TTC549 (cell line): ENCODE measurements around the gene AMELX.

Source experiments
- FAIRE-seq: peaks from 2 replicates; lab custom pipeline; 2012; peaks lifted over from hg19 to GRCh38; lab: Jason Lieb, UNC

The AMELX gene

GRCh38 chrX:11293113-11293512, at the start of gene AMELX:
AMELX (plus strand) TSS chrX:11293413; CDS start chrX:11294789, 1,376 bp downstream.
- no peak for FAIRE-seq

- no peak for FAIRE-seq
Observed at GRCh38 chrX:11244636-11245035, 48.6 kb upstream of the AMELX start.

GRCh38 chrX:11254417-11255109, 38.6 kb upstream of the AMELX start:
- no peak for FAIRE-seq

- no peak for FAIRE-seq
Observed at GRCh38 chrX:11257290-11257689, 35.9 kb upstream of the AMELX start.

- no peak for FAIRE-seq
Observed at GRCh38 chrX:11257711-11258110, 35.5 kb upstream of the AMELX start.

- no peak for FAIRE-seq
Observed at GRCh38 chrX:11259437-11259836, 33.8 kb upstream of the AMELX start.

GRCh38 chrX:11261260-11261659, 32.0 kb upstream of the AMELX start:
- no peak for FAIRE-seq

- no peak for FAIRE-seq
Observed at GRCh38 chrX:11264925-11265324, 28.3 kb upstream of the AMELX start.

GRCh38 chrX:11265352-11265751, 27.9 kb upstream of the AMELX start:
- no peak for FAIRE-seq

- no peak for FAIRE-seq
Observed at GRCh38 chrX:11266573-11267003, 26.6 kb upstream of the AMELX start.

- no peak for FAIRE-seq
Observed at GRCh38 chrX:11267425-11267824, 25.8 kb upstream of the AMELX start.

GRCh38 chrX:11269006-11269405, 24.2 kb upstream of the AMELX start:
- FAIRE-seq: no peak

GRCh38 chrX:11269996-11270395, 23.2 kb upstream of the AMELX start:
- no peak for FAIRE-seq

- FAIRE-seq: no peak
Observed at GRCh38 chrX:11272290-11272689, 20.9 kb upstream of the AMELX start.

- no peak for FAIRE-seq
Observed at GRCh38 chrX:11272863-11273262, 20.4 kb upstream of the AMELX start.

- FAIRE-seq: no peak
Observed at GRCh38 chrX:11273544-11273943, 19.7 kb upstream of the AMELX start.

- no peak for FAIRE-seq
Observed at GRCh38 chrX:11282043-11282442, 11.2 kb upstream of the AMELX start.

GRCh38 chrX:11285651-11286050, 7.6 kb upstream of the AMELX start:
- no peak for FAIRE-seq

GRCh38 chrX:11287505-11287904, 5.7 kb upstream of the AMELX start:
- no peak for FAIRE-seq

- no peak for FAIRE-seq
Observed at GRCh38 chrX:11290416-11291102, 2.7 kb upstream of the AMELX start.

GRCh38 chrX:11296051-11296450, 2.8 kb downstream of the AMELX start:
- no peak for FAIRE-seq

GRCh38 chrX:11298600-11298999, 5.4 kb downstream of the AMELX start:
- FAIRE-seq: no peak

- FAIRE-seq: no peak
Observed at GRCh38 chrX:11304829-11305228, 11.6 kb downstream of the AMELX start.

GRCh38 chrX:11305641-11306040, 12.4 kb downstream of the AMELX start:
- FAIRE-seq: no peak
